ENCODE results near the gene FIBP. TPM values are rescaled to one million over a fixed set of nuclear protein-coding genes. Genes with fewer than 3 reads are reported as not detected.

Gene FIBP
- total RNA-seq, 2 experiments from 2014 or later: 80.4 to 89.0 TPM

- Mint-ChIP-seq H3K4me1 (ENCODE audit: low read depth) (peaks cover 45% of the 10 kb centered on the region), H3K9me3 (ENCODE audit: insufficient read depth) (no peaks in the 10 kb centered on the region), H3K4me3 (peak overlapping the region; percentile 94), H3K27ac (peak overlapping the region; percentile 91), H3K27me3 (ENCODE audit: low read depth) (no peaks in the 10 kb centered on the region), H3K36me3 (ENCODE audit: low read depth) (peaks cover 47% of the 10 kb centered on the region)
- ATAC-seq (no peak), DNase-seq (no peak)
- POLR2A ChIA-PET: interaction anchor here (0.7 to 1.0 kb wide), 2 partner anchors 31 kb away, joined by 3 read pairs; partner anchors contain the start of gene CCDC85B
- CTCF ChIA-PET: interaction anchor here (1.2 to 2.4 kb wide), 3 partner anchors 15 to 36 kb away, joined by 3 to 10 read pairs (median 6); partner anchors contain the start of gene FIBP
These were observed 32.8 kb upstream of the FIBP start for GRCh38 chr11:65921033-65921555.

DNA sequence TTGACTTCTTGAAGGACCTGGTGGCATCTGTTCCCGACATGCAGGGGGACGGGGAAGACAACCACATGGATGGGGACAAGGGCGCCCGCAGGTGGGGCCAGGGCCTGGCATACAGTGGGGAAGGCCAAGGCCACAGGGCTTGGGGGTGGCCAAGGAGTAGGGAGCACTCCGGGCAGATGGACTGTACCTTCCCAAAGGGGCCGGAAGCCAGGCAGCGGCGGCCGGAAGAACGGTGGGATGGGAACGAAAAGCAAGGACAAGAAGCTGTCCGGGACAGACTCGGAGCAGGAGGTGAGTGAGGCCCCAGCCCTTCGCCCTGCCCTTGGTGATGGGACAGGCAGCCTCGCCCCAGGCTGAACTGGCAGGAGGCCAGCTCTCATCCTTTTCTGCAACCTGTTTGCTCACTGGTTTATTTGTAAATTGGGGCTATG is 32.1 kb upstream of the FIBP start:
- Mint-ChIP-seq H3K36me3 (ENCODE audit: low read depth) (peaks cover 47% of the 10 kb centered on the region), H3K27me3 (ENCODE audit: low read depth) (no peaks in the 10 kb centered on the region), H3K4me1 (ENCODE audit: low read depth) (peaks cover 46% of the 10 kb centered on the region), H3K4me3 (peak overlapping the region; percentile 94), H3K9me3 (ENCODE audit: insufficient read depth) (no peaks in the 10 kb centered on the region), H3K27ac (peak overlapping the region; percentile 91)
- POLR2A ChIA-PET: interaction anchor here (0.9 to 1.4 kb wide), 4 partner anchors 11 to 61 kb away, joined by 3 to 5 read pairs (median 3); partner anchors contain the start of genes CCDC85B and FIBP
- CTCF ChIA-PET: interaction anchor here (1.2 to 1.7 kb wide), 2 partner anchors 16 to 33 kb away, joined by 3 to 6 read pairs; partner anchors contain the start of gene FIBP
- DNase-seq (no peak), ATAC-seq (no peak)

GRCh38 chr11:65919573-65920371 is 31.5 kb upstream of the FIBP start:
- peak; percentile 71 for DNase-seq
- ChIA-PET CTCF (interaction anchor here (1.2 to 1.7 kb wide), 2 partner anchors 17 to 32 kb away, joined by 3 to 6 read pairs; partner anchors contain the start of gene FIBP), POLR2A (interaction anchor here (0.9 to 1.4 kb wide), 4 partner anchors 12 to 60 kb away, joined by 3 to 5 read pairs (median 3); partner anchors contain the start of genes CCDC85B and FIBP)
- Mint-ChIP-seq H3K4me3 (peak overlapping the region; percentile 94), H3K9me3 (ENCODE audit: insufficient read depth) (no peaks in the 10 kb centered on the region), H3K4me1 (ENCODE audit: low read depth) (peaks cover 44% of the 10 kb centered on the region), H3K27ac (peak overlapping the region; percentile 91), H3K36me3 (ENCODE audit: low read depth) (peaks cover 46% of the 10 kb centered on the region), H3K27me3 (ENCODE audit: low read depth) (no peaks in the 10 kb centered on the region)
- ATAC-seq: peak; percentile 52

GRCh38 chr11:65919141-65919572 is 30.9 kb upstream of the FIBP start, which contains the start of gene DRAP1:
DRAP1 (plus strand) TSS chr11:65919426; CDS start chr11:65919502, 76 bp downstream.
- POLR2A ChIA-PET: interaction anchor here (1.2 to 2.3 kb wide), 5 partner anchors 9 to 60 kb away, joined by 3 to 18 read pairs (median 7); partner anchors contain the start of gene CCDC85B

DNA sequence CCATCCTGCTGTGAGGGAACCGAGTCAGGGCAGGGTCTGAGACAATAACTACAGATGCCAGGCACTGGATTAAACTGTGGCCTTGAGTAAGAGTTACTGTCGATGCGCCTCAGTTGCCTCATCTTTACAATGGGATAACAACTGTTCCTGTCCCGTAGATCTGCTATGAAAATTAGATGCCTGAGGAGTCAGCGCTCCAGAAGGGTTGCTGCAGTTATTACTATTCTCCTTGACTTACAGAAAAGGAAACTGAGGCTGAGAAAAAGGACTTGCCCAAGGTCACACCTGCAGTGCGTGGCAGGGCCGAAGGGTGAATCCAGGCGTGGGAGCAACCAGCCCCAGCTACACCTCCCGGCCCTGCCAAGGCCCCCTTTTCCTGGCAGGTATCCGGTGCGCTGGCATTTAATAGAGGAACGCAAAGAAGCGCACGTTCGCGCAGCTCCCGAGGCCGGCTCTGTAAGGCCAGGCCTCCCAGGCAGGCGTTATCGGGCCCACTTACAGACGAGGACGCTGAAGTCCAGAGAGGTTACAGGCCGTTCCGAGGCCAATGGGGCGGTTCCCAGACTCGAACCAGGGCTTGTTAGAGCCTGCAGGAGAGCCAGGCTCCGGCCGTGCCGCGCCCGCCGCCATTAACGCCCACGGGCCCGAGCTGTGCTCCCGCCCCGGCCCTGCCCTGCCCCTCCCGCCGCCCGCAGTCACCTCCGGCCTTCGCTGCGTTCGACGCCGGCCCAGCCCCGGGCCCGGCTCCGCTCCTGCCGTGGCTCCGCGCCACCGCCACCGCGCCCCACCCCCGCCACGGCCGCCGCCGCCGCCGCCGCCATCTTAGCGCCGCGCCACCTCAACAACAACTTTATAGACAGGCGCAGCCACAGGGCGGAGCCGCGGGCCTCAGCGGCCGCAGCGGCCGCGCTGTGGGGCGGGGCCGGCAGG is 30.2 kb upstream of the FIBP start, which contains the start of gene C11orf68:
TSS of gene C11orf68 (minus strand) at position 852 of the 930 bp plus-strand sequence. CDS start at position 821, 31 bp downstream.
- no peak for DNase-seq
- no peaks in the 10 kb centered on the region for H3K9me3 Mint-ChIP-seq (ENCODE audit: insufficient read depth)
- no peaks in the 10 kb centered on the region for H3K27me3 Mint-ChIP-seq (ENCODE audit: low read depth)
- H3K4me1 Mint-ChIP-seq (ENCODE audit: low read depth): peaks cover 44% of the 10 kb centered on the region
- peak; percentile 65 for ATAC-seq
- peak within 1 kb of the TSS; percentile 94 for H3K4me3 Mint-ChIP-seq
- H3K36me3 Mint-ChIP-seq (ENCODE audit: low read depth): peaks cover 39% of the 10 kb centered on the region
- ChIA-PET CTCF (interaction anchor here (0.6 to 2.1 kb wide), 8 partner anchors 9 to 126 kb away, joined by 3 to 22 read pairs (median 6); partner anchors contain the start of genes CCDC85B, FIBP and FOSL1), POLR2A (interaction anchor here (0.6 to 2.3 kb wide), 10 partner anchors 9 to 59 kb away, joined by 3 to 18 read pairs (median 3); partner anchors contain the start of gene CCDC85B)
- peak within 1 kb of the TSS; percentile 91 for H3K27ac Mint-ChIP-seq

More at GRCh38 chr11:65919141-65919572, 30.9 kb upstream of the FIBP start, which contains the start of gene DRAP1:
- no peaks in the 10 kb centered on the region for H3K27me3 Mint-ChIP-seq (ENCODE audit: low read depth)
- H3K36me3 Mint-ChIP-seq (ENCODE audit: low read depth): peaks cover 43% of the 10 kb centered on the region
- peak within 1 kb of the TSS; percentile 91 for H3K27ac Mint-ChIP-seq
- DNase-seq (peak; percentile 99), ATAC-seq (peak; percentile 95)
- peaks cover 44% of the 10 kb centered on the region for H3K4me1 Mint-ChIP-seq (ENCODE audit: low read depth)
- no peaks in the 10 kb centered on the region for H3K9me3 Mint-ChIP-seq (ENCODE audit: insufficient read depth)
- CTCF ChIA-PET: interaction anchor here (1.5 to 2.1 kb wide), 4 partner anchors 10 to 34 kb away, joined by 6 to 22 read pairs (median 8); partner anchors contain the start of genes CCDC85B and FIBP
- peak within 1 kb of the TSS; percentile 94 for H3K4me3 Mint-ChIP-seq

DNA sequence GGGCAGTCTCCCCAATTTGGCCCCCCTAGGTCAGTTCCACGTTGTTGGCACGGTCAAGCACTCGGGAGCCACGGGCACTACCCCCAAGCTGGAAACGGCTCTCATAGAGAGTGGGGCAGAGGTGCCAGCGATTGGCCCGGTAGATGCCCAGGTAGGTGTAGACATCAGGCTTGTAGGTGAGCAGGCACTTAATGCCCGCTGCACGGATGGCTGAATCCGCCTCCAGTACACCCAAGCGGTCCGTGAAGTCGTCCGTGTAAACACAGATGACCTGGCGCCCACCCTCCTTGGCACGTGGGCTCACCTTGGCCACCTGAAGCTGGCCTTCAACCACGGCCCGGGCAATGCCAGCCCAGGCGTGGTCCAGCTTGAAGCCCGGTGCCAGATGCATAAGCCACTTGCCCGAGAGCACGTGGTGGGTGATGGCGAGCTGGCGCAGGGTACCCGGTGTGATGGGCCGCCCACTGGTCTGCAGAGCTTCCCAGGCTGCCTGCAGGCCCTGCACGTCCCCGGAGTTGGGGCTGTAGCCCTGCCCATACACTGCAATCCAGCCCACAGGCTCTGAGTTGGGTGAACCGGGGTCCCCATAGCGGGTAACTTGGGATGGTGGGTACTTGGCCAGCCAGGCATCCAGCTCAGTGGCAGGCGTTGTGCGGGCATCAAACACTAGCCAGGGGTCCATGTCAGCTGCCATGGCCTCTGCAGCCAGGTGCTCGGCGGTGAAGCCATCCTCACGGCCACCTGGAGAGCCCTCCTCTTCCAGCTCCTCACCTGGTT is 29.4 kb upstream of the FIBP start:
- ChIA-PET CTCF (interaction anchor here (0.6 to 2.1 kb wide), 8 partner anchors 9 to 127 kb away, joined by 3 to 22 read pairs (median 6); partner anchors contain the start of genes CCDC85B, FIBP and FOSL1), POLR2A (interaction anchor here (0.6 to 2.3 kb wide), 11 partner anchors 9 to 58 kb away, joined by 3 to 18 read pairs (median 3); partner anchors contain the start of genes CCDC85B and MUS81)
- peak overlapping the region; percentile 86 for H3K4me3 Mint-ChIP-seq
- H3K4me1 Mint-ChIP-seq (ENCODE audit: low read depth): peaks cover 39% of the 10 kb centered on the region
- no peak for ATAC-seq
- H3K27ac Mint-ChIP-seq: no peak overlapping the region
- H3K36me3 Mint-ChIP-seq (ENCODE audit: low read depth): peaks cover 31% of the 10 kb centered on the region
- no peaks in the 10 kb centered on the region for H3K27me3 Mint-ChIP-seq (ENCODE audit: low read depth)
- DNase-seq: no peak
- no peaks in the 10 kb centered on the region for H3K9me3 Mint-ChIP-seq (ENCODE audit: insufficient read depth)

GRCh38 chr11:65917077-65917433 is 28.8 kb upstream of the FIBP start:
- CTCF ChIA-PET: interaction anchor here (1.3 to 2.1 kb wide), 4 partner anchors 15 to 31 kb away, joined by 3 to 22 read pairs (median 6); partner anchors contain the start of genes CCDC85B, FIBP and FOSL1
- no peaks in the 10 kb centered on the region for H3K27me3 Mint-ChIP-seq (ENCODE audit: low read depth)
- no peaks in the 10 kb centered on the region for H3K9me3 Mint-ChIP-seq (ENCODE audit: insufficient read depth)
- H3K36me3 Mint-ChIP-seq (ENCODE audit: low read depth): peaks cover 25% of the 10 kb centered on the region
- H3K27ac Mint-ChIP-seq: no peak overlapping the region
- no peak for ATAC-seq
- H3K4me1 Mint-ChIP-seq (ENCODE audit: low read depth): peaks cover 34% of the 10 kb centered on the region
- H3K4me3 Mint-ChIP-seq: peak overlapping the region; percentile 86
- DNase-seq: no peak
- POLR2A ChIA-PET: interaction anchor here (0.9 to 2.3 kb wide), 5 partner anchors 8 to 57 kb away, joined by 3 to 18 read pairs (median 7); partner anchors contain the start of genes CCDC85B and MUS81

GRCh38 chr11:65916391-65916790 is 28.1 kb upstream of the FIBP start:
- Mint-ChIP-seq H3K27ac (no peak overlapping the region), H3K36me3 (ENCODE audit: low read depth) (peaks cover 21% of the 10 kb centered on the region), H3K4me3 (peak overlapping the region; percentile 86), H3K27me3 (ENCODE audit: low read depth) (no peaks in the 10 kb centered on the region), H3K9me3 (ENCODE audit: insufficient read depth) (no peaks in the 10 kb centered on the region), H3K4me1 (ENCODE audit: low read depth) (peaks cover 32% of the 10 kb centered on the region)
- DNase-seq (no peak), ATAC-seq (no peak)
- CTCF ChIA-PET: interaction anchor here (0.9 to 1.5 kb wide), 3 partner anchors 15 to 31 kb away, joined by 3 read pairs; partner anchors contain the start of gene FOSL1
- POLR2A ChIA-PET: interaction anchor here (2.4 kb wide), 1 partner anchor 26 kb away, joined by 13 read pairs; the partner anchor contains the start of gene CCDC85B

DNA sequence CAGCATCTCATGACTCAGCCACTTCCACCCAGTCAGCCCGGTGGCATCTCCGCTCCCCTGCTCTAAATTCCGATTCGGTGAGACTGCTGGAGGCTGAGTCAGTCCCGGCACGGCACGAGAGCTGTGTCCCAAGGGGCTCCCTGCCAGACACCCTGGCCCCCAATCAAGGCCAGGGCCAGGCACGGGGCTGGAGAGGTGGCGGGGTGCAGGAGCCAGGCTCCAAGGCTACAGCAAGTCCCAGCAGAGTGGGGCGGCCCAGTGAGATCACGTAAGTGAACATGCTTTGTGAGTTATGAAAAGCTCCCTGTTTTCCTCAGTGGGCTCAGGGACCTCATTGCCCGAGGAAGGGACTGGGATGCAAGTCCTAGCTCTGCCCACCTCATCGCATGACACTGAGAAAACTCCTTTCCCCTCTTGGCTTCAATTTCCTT is 27.6 kb upstream of the FIBP start:
- Mint-ChIP-seq H3K27ac (no peak overlapping the region), H3K27me3 (ENCODE audit: low read depth) (no peaks in the 10 kb centered on the region), H3K4me3 (no peak overlapping the region), H3K36me3 (ENCODE audit: low read depth) (peaks cover 20% of the 10 kb centered on the region), H3K4me1 (ENCODE audit: low read depth) (peaks cover 31% of the 10 kb centered on the region), H3K9me3 (ENCODE audit: insufficient read depth) (no peaks in the 10 kb centered on the region)
- POLR2A ChIA-PET: interaction anchor here (0.6 to 2.4 kb wide), 2 partner anchors 10 to 25 kb away, joined by 3 to 13 read pairs; partner anchors contain the start of gene CCDC85B
- DNase-seq (no peak), ATAC-seq (no peak)
- CTCF ChIA-PET: interaction anchor here (0.9 to 1.5 kb wide), 3 partner anchors 14 to 30 kb away, joined by 3 read pairs; partner anchors contain the start of gene FOSL1
